Measurements from ENCODE around the gene PPP4R3A. TPM values are rescaled to one million over a fixed set of nuclear protein-coding genes. Genes with fewer than 3 reads are reported as not detected.
"Not testable (repeated sequence)": the region's sequence is repeated elsewhere in the genome, so short reads cannot be mapped to it uniquely, and the experiment has no call there.

The PPP4R3A gene
- total RNA-seq: 45.5 TPM
- long read RNA-seq, full-length matches to known transcripts: 35 of 53 reads
- long read RNA-seq, partial matches to known transcripts: 10 of 53 reads
- long read RNA-seq, other reads (novel, unspliced or antisense): 8 of 53 reads

DNA sequence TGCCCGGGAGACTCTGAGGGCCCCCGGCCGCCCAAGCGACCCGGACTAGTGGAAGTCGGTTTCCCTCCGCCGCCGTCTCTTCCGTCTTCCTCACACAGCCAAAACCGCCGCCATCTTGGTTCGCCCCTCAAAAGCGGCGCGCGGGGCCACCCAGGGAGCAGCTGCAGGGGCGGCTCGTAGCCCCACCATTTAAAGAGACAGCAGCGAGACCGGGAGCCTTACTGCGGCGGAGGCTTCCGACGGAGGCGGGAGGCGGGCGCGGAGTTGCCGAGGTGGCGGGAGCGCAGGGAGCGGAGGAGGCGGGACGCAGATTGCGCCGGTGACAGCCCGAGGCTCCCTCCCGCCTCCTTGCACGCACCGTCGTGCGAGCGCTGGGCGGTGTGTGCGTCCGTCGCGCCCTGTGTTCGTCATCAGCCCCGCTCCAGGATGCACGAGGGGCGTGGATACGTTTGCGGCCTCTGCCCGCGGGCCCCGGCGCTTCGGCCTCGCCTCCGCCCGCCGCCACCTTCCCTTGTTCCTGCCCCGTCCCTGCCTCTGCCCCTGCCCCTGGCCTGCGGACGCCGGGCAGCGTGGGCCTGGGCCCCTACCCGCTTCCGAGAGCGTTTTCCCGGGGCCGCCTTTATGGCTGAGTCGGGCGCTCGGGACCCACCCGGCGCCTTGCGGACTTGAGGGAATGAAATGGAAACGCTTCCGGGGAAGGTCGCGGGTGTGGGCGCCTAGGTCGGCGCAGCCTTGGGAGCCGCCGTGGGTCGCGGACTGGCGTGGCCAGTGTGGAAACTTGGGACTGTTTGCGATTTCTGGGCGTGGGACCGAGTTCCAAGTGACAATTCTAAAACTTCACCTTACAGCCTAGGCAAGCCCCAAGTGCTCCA, at the start of gene PPP4R3A:
Gene PPP4R3A, minus strand, starts transcription at position 140 of the 872 bp plus-strand sequence. CDS start 663 bp downstream, outside the sequence.
- intact Hi-C loops (cut with DNase I): no loop called here
- DNase-seq (ENCODE audit: low spot score): peak; percentile 97

DNA sequence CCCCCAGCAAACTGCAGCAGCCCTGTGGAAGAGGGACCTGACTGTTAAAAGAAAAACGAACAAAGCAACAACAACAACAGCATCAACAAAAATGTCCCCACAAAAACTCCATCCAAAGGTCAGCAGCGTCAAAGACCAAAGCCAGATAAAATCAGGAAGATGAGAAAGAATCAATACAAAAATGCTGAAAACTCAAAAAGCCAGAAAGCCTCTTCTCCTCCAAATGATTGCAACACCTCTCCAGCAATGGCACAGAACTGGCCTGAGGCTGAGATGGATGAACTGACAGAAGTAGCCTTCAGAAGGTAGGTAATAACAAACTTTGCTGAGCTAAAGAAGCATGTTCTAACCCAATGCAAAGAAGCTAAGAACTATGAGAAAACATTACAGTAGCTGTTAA, 45.4 kb upstream of the PPP4R3A start:
- DNase-seq (ENCODE audit: low spot score): no peak
- intact Hi-C loops (cut with DNase I): no loop called here

DNA sequence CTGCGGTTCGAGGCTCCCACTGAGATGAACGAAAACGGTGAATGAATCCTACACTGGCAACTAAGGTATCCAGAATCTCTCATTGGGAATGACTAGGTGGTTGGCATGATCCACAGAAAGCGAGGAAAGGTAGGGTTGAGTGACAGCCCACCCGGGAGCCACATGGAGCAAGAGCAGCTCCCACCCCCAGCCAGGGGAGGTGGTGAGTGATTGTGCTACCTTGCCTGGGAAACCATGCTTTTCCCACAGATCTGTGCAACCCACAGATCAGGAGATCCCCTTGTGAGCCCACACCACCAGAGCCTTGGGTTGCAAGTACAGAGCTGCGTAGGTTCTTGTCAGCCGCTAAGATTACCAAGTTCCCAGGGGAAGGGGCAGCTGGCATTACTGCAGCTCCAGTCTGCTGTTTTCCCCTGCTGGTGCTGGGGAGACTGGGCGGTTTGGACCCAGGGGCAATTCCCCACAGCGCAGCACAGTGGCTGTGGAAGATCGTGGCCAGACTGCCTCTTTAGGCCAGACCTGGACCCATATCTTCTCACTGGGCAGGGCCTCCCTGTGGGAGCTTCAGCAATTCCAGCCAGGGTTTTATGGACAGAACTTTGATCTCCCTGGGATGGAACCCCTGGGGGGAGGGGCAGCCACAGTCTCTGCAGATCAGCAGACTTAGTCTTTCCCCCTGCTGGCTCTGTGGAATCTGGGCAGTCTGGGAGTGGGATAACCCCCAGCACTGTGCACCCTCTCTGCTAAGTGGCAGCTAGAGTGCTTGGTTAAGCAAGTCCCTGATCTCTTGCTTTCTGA, 44.6 kb upstream of the PPP4R3A start:
- intact Hi-C loops (cut with DNase I): no loop called here
- no peak for DNase-seq (ENCODE audit: low spot score)

DNA sequence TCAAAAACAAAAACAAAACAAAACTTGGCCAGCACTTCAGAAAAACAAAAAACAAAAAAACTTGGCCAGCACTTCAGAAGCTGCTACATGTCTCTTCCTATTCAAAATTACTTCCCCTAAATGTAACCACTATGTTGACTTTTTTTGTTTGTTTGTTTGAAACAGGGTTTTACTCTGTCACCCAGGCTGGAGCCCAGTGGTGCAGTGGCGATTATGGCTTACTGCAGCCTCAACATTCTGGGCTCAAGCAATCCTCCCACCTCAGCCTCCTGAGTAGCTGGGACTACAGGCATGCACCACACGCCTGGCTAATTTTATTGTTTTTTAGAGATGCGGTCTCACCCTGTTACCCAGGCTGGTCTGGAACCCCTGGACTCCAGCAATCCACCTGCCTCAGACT, 38.0 kb upstream of the PPP4R3A start:
- DNase-seq (ENCODE audit: low spot score): no peak
- intact Hi-C loops (cut with DNase I): no loop called here

DNA sequence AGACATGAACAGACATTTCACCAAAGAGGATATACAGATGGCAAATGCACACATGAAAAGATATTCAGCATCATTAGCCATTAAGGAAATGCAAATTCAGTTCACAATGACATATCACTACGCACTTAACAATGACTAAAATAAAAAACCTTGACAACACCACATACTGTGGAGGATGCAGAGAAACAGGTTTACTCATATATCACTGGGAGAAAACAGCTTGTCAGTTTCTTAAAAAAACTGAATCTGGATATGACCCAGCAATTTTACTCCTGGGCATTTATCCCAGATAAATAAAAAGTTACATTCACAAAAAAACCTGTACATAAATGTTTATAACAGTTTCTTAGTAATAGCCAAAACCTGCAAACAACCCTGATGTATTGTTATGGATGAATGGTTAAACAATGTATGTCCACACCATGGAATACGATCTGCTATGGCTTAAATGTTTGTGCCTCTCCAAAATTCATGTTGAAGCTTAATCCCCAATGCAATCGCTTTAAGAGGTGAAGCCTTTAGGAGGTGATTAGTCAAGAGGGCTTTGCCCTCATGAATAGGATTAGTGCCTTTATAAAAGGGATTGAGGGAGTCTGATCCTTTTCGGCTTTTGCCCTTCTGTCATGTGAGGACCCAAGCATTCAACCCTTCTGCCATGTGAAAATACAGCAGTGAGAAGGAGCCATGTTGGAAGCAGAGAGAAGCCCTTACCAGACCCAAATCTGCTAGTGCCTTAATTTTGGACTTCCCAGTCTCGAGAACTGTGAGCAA, 36.0 kb upstream of the PPP4R3A start:
- no peak for DNase-seq (ENCODE audit: low spot score)
- intact Hi-C loops (cut with DNase I): no loop called here

DNA sequence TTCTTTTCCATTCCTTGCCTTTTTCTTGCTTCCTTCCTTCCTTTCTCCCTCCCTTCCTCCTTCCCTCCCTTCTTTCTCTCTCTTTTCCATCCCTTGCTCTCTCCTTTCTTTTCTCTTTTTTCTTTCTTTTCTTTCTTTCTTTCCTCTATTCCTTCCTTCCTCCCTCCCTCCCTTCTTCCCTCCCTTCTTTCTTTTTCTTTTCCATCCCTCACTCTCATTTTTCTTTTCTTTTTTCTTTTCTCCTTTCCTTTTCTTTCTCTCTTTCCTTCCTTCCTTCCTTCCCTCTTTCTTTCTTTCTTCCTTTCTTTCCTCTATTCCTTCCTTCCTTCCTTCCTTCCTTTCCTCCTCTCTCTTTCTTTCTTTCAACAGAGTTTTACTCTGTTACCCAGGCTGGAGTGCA, 35.1 kb upstream of the PPP4R3A start:
- no peak for DNase-seq (ENCODE audit: low spot score)
- intact Hi-C loops (cut with DNase I): no loop called here

DNA sequence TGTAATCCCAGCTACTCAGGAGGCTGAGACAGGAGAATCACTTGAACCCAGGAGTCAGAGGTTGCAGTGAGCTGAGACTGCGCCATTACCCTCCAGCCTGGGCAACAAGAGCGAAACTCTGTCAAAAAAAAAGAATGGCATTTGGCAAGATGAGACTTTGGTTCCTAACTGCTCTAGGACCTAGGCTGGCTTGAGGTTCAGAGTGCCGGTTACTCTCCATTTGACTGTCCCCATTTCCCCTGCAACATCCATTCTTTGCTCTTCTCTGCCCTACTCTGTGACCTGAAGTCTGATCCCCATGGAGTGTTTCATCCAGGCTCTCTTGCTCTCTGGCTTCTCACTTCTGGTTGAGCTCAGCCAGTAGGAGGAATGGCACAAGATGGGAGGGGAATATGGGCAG, 26.2 kb upstream of the PPP4R3A start:
- DNase-seq (ENCODE audit: low spot score): no peak
- intact Hi-C loops (cut with DNase I): no loop called here

DNA sequence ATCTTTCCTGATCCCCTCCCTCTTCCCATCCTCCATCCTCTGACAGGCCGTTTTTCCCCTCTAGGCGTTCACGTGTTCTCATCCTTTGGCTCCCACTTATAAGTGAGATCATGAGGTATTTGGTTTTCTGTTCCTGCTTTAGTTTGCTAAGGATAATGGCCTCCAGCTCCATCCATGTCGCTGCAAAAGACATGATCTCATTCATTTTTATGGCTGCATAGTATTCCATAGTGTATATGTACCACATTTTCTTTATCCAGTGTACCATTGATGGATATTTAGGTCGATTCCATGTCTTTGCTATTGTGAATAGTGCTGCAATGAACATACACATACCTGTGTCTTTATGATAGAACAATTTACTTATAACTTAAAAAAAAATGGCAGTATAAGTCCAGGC, 23.9 kb upstream of the PPP4R3A start:
- intact Hi-C loops (cut with DNase I); DNase-seq (ENCODE audit: low spot score): not testable (repeated sequence)

DNA sequence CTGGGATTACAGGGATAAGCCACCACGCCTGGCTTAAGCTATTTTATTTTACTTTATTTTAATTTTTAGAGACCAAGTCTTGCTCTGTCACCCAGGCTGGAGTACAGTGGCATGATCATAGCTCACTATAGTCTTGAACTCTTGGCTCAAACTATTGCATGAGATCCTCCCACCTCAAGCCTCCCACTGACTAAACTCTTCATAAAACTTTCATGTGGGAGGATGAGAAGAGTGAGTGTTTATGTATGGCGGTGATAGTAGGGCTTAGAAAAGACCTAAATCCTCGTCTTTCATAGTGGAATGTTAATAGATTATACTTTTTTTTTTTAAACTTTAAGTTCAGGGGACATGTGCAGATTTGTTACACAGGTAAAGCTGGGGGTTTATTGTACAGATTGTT, 23.5 kb upstream of the PPP4R3A start:
- no peak for DNase-seq (ENCODE audit: low spot score)
- intact Hi-C loops (cut with DNase I): no loop called here

DNA sequence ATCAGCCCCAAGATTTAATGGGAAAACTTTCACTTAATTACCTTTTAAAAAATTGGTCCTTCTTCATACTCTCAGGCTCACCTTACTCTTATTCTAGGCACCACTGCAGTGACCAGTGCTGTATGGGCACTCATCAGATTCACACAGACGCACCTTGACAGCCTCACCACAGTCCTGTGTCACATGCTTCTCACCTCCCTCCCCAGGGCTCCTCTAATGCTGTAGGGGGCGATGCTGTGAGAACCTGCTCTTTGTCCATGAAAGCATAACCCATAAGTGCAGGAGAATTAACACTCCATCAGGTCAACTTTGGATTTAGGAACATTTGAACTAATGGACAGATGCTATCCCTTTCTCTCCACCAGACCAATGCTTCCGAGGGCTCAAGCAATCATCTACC, 13.9 kb upstream of the PPP4R3A start:
- intact Hi-C loops (cut with DNase I): no loop called here
- no peak for DNase-seq (ENCODE audit: low spot score)

DNA sequence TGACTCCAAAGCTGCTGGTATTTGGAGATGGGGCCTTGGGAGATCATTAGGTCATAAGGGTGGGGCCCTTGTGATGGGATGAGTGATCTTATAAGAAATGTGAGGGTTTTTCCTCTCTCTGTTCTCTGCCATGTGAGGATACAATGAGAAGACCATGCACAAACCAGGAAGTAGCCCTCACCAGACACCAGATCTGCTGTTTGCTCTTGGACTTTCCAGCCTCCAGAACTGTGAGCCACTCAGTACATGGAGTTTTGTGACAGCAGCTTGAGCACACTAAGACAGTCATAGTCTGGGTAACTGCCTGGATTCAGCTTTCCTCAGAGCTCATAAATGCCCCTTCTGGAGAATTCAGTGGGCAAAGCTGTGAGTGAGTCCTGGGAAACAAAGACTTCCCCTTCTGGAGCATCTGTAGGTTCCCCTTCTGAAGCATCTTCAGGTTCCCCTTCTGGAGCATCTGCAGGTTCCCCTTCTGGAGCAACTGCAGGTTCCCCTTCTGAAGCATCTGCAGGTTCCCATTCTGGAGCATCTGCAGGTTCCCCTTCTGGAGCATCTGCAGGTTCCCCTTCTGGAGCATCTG, 11.0 kb upstream of the PPP4R3A start:
- intact Hi-C loops (cut with DNase I): no loop called here
- no peak for DNase-seq (ENCODE audit: low spot score)

DNA sequence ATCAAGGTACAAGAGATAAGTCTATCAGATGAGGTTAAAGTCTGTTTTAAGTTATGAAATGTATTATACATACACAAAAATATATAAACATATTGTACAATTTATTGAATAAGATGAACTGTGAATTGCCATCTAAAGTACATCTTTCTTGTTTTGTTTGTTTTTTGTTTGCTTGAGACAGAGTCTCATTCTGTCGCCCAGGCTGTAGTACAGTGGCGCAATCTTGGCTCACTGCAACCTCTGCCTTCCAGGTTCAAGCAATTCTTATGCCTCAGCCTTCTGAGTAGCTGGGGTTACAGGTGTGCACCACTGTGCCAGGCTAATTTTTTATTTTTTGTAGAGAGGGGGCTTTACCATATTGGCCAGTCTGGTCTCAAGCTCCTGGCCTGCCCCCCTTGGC, 10.0 kb upstream of the PPP4R3A start:
- no peak for DNase-seq (ENCODE audit: low spot score)
- intact Hi-C loops (cut with DNase I): no loop called here

DNA sequence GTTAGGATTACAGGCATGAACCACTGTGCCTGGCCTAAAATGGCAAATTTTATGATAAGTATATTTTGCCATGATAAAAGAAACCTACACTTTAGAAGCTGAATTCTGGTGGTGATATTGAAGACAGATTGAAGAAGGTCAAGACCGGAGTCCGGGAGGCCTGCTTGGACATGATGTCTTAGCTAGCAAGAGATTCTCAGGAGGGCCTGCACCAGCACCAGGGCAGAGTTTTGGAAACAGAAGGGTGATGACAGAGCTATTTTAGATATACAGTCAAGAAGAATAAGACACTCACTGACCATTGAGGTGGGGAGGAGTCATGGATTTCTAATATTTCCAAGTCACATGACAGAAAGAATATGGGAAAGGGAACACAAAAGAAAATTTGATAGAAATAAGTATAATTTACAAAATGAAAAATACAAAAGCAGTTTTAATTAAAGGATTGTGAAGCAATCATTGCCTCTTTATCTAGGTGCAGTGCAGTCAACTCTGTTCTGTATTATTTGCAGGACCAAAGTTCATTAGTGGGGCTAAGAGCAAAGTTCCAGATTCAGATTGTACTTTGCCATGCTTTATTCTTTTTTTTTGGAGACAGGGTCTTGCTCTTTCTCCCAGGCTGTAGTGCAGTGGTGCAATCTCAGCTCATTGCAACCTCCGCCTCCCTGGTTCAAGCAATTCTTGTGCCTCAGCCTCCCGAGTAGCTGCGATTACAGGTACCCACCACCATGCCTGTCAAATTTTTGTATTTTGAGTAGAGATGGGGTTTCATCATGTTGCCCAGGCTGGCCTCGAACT, 9.3 kb upstream of the PPP4R3A start:
- intact Hi-C loops (cut with DNase I): no loop called here
- no peak for DNase-seq (ENCODE audit: low spot score)

DNA sequence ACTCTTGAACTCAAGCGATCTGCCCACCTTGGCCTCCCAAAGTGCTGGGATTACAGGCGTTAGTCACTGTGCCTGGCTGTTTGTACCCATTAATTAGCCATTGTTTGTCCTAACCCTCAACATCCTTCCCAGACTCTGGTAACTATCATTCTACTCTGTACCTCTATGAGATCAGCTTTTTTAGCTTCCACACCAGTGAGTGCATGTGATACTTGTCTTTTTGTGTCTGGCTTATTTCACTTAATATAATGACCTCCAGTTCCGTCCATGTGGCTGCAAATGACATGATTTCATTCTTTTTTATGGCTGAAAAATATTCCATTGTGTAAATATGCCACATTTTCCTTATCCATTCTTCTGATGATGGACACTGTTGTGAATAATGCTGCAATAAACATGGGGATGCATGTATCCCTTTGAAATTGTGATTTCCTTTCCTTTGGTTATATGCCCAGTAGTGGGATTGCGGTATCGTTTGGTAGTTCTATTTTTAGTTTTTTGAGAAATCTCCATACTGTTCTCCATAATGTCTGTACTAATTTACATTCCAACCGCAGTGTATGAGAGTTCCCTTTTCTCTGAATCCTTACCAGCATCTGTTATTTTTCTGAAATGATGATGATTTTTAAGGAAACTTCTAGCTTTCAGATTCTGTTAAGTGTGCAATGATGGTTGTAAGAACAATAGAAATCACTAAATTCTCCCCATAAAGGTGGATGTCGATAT, 6.7 kb upstream of the PPP4R3A start:
- intact Hi-C loops (cut with DNase I): no loop called here
- no peak for DNase-seq (ENCODE audit: low spot score)

DNA sequence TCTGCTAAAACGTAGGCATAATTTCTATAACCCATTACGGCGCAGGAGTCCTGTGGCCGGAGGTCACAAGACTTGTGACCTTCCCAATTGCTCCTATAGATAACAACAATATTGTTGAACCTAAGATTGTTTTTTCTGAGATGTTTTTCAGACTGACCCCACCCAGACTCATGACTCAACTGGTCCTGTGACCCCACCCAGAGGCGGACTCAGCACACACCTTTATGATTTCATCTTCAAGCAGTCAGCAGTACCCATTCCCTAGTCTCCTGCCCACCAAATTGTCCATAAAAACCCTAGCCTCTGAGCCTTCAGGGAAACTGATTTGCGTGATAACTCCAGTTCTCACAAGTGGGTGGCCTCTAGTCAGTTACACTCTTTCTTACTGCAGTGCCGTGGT, 5.9 kb upstream of the PPP4R3A start:
- DNase-seq (ENCODE audit: low spot score): no peak
- intact Hi-C loops (cut with DNase I): no loop called here

DNA sequence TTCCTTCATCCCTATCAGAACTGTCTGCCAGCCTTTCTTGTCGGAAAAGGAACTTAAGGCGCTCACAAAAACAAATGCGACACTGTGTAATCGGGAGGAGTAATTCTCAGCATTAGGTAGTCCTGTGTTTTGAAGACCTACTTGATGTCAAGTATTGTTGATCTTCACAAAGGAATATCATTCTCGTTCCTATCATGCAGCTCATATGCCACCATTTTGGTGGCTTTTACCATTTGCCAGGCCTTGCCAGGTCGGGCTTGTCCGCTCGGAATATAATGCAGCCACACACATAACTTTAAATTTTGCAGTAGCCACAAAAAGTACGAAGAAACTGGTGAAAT, 903 bp upstream of the PPP4R3A start:
- DNase-seq (ENCODE audit: low spot score): no peak
- intact Hi-C loops (cut with DNase I): no loop called here

DNA sequence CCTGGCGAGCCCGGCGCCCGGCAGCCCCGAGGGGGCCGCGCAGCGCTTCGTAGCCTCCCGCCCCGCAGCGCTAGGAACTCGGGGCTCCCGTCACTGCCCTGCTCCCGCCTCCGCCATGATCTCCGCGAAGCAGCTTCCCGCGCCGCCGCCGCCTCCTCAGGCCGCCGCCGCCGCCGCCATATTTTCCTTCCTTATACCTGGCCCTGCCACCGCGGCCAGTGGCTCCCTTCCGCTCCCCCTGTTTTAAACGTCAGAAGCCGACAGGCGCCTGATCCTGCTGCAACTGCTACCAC, 286 bp downstream of the PPP4R3A start:
- intact Hi-C loops (cut with DNase I): no loop called here
- no peak for DNase-seq (ENCODE audit: low spot score)

DNA sequence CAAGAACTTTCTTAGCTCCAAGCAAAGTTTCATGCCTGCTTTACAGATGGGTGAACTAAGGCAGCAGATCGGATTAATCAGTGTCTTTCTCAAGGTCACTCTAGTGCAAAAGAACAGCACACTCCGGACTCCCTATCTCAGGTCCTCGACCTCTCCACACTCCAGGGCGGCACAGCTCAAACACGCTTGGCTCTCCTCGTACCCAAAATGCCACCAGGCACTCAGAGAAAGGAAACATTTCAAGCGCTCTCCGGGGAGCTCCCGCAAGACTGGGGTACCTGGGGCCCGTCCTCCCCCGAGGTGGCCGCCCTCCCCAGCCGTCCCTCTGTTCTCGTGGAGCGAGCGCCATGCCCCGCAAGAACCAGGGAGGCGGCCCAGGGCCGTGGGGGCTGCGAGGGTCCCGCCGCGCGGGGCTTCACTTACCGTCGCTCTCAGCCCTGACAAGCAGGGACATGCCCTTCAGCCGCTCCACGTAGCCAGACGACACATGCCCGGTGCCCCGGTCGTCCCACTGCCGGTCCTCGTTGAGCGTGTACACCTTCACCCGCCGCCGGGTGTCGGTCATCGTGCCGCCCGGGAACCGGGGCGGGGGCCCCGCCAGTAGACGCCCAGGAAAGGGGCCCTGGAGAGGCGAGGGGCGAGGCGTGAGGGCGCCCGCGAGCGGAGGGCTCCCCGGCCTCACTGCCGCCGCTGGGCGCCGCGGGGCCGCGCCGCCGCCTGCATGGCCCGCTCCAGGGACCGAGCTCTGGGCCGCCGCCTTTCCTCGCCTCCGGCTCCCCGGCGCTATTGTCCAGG, 830 bp downstream of the PPP4R3A start:
- intact Hi-C loops (cut with DNase I): no loop called here
- peak; percentile 77 for DNase-seq (ENCODE audit: low spot score)
